Measurements from ENCODE around the gene ALDH1A3.

Gene ALDH1A3

DNA sequence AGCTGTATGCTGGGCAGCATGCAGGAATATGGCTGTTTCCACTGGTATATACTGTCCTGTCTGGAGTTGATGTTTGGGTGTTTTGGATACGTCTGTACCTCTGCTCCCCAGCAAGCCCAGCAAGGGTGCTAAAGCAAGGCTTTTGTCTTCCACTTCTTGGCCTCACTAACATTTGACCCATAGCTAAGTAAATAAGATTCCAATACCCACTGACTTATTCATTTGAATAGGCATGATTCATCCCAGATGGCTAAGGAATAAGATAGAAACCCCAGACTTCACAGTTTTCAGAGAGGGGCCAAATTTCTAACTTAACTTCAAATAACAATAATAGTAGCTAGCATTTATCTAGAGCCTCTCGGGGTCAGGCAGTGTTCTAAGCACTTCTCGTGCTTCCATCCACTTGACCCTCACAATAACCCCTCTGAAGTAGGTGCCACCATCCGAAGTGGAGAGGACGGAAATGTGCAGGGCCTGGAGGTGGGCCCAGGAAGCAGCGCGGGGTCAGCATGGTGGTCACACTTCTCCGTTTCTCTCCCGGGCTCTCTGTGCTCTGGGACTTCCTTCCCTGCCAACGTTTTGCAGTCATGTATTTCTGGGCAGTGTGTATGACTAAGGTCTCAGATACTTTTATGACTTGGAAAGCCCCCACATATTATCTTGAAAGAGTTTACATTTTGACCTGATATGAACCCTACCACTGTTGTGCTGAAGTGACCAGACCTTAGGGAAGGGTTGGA is 78.9 kb downstream of the ALDH1A3 start:
- DNase-seq, result no peak

DNA sequence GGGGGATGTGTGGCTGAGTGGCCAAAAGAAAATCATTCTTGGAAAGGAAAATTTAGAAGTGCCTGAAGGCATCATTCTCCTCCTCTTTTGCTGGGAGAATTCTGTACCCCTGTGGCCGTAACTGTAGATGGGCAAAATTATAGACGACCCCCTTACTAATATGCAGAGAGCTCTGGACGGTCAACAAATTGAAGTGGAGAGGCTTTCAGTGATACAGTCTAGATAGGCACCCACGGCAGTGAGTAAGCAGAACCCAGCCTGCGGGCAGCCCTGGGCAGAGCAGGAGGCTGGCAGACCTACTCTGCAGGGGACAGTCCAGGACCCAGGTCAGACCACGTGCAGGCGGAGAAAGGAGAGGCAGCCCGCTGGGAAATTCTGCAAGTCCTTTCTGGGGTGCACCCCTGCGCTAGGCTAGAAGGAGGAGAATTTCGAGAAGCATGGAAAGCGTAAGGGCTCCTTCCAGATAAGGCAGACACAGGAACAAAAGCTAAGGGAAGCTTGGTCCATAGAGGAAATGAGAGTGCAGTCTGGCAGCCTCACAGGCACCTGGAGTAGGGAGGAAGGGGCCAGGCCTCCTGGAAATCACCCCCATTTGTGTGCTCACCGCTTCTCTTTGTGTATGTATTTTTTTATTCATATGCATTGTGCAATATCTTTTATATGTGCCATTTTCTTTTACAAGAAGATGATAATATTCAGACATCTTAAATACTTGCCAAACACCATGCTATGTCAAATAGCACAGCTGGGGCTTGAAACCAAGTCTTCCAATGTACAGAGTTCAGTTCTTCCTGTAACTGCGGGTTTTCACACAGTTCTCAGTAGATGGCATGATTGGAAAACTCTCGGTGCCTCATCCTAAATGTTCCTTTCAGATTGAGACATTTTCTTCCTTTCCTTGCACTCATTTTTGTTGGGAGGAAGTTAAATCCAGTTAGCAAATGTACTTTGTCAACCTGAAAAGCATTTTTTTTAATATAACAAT is 79.7 kb downstream of the ALDH1A3 start:
- no peak for DNase-seq
